Thyroid gland (tissue), 4 donors: Measurements from ENCODE around the gene ANTXR1. TPM values are rescaled to one million over a fixed set of nuclear protein-coding genes. Genes with fewer than 3 reads are reported as not detected.

Experiments used
- DNase-seq, 2 donors: peaks; one replicate each; pipeline ENCODE4 v3.0.0-alpha.2; 2019
- H3K27ac ChIP-seq, 3 donors: fragments of 200-600 bp; sonication (generic); 1 replicate in 2 of 3; 2 replicates in 1 of 3; pipeline ENCODE4 v1.5.1; 2016 to 2019; ENCODE audit warnings: mild to moderate bottlenecking in 1 of 3, moderate library complexity in 1 of 3
- H3K27me3 ChIP-seq: fragments of 200-600 bp; sonication (generic); one replicate; pipeline ENCODE4 v1.5.1; 2019
- H3K36me3 ChIP-seq, 2 donors: fragments of 200-600 bp; sonication (generic); one replicate each; pipeline ENCODE4 v1.5.1; 2016 to 2019
- H3K4me1 ChIP-seq, 2 donors: fragments of 200-600 bp; sonication (generic); one replicate each; pipeline ENCODE4 v1.5.1; 2017 to 2019
- H3K4me3 ChIP-seq, 3 donors: fragments of 200-600 bp; sonication (generic); replicated peaks in 1 of 3; 1 replicate in 2 of 3; 2 replicates in 1 of 3; pipeline ENCODE4 v1.5.1; 2016; ENCODE audit warnings: mild to moderate bottlenecking in 1 of 3
- H3K9me3 ChIP-seq: fragments of 200-600 bp; sonication (generic); one replicate; pipeline ENCODE4 v1.5.1; 2017
- CTCF ChIP-seq, 6 experiments: fragments of 200-600 bp in 3 of 6; fragments of 450-650 bp in 3 of 6; sonication (generic) in 3 of 6; IDR thresholded peaks; one replicate each; pipeline ENCODE4 v1.5.1; 2016 to 2019; ENCODE audit warnings: antibody characterized with exemption in 6 of 6, mild to moderate bottlenecking in 2 of 6, inconsistent platforms in 1 of 6, moderate library complexity in 1 of 6
- POLR2A ChIP-seq, 2 donors: fragments of 450-650 bp; IDR thresholded peaks; one replicate each; pipeline ENCODE4 v1.6.1; 2017; ENCODE audit warnings: antibody characterized with exemption in 2 of 2, mild to moderate bottlenecking in 2 of 2, moderate library complexity in 1 of 2
- WGBS, 2 donors: methylation state at CpG; one replicate each; pipeline ENCODE4 v1.1.5; 2017; 5-methylcytosine and 5-hydroxymethylcytosine counted together
- intact Hi-C: fragments of 100-400 bp; cut with DNase I; formaldehyde crosslinking; loops from one replicate; pipeline ENCODE4 v1.15.1; 2023
- total RNA-seq, 4 donors: library from RNA; depleted of rRNA; stranded (reverse); fragments of >200 nt; gene quantifications; one replicate each; pipeline ENCODE4 v1.2.3, GENCODE V29; 2016

Gene ANTXR1
- total RNA-seq, 4 donors from 2014 or later: 56.4 to 103 (median 79.3) TPM

GRCh38 chr2:69043736-69044400 lies 30.9 kb downstream of the ANTXR1 start:
- H3K27ac ChIP-seq: no peak overlapping the region
- H3K4me1 ChIP-seq: peaks cover 0 to 18% of the 10 kb centered on the region in 2 donors

GRCh38 chr2:69046221-69046662 lies 33.3 kb downstream of the ANTXR1 start:
- TF ChIP-seq POLR2A (IDR thresholded peaks at IDR 0.05) (no peak), CTCF (IDR thresholded peaks at IDR 0.05) (no peak)
- Histone ChIP-seq H3K27ac (no peak overlapping the region), H3K27me3 (no peaks in the 10 kb centered on the region), H3K4me1 (peaks cover 0 to 11% of the 10 kb centered on the region in 2 donors), H3K36me3 (no peaks in the 10 kb centered on the region), H3K4me3 (no peak overlapping the region), H3K9me3 (no peaks in the 10 kb centered on the region)
- intact Hi-C loops: no loop called here
- DNase-seq: no peak
- 44 to 57% methylated on average over 1 of the region's 1 CpG for WGBS, 2 donors

More at GRCh38 chr2:69043736-69044400, 30.9 kb downstream of the ANTXR1 start:
- TF ChIP-seq POLR2A (IDR thresholded peaks at IDR 0.05): no peak
- TF ChIP-seq CTCF (IDR thresholded peaks at IDR 0.05): no peak
- intact Hi-C loops: no loop called here
- DNase-seq: peak; percentile 12 to 30
- 75 to 80% methylated on average over 9 of the region's 9 CpGs for WGBS, 2 donors
- Histone ChIP-seq H3K9me3 (no peaks in the 10 kb centered on the region), H3K36me3 (no peaks in the 10 kb centered on the region), H3K27me3 (no peaks in the 10 kb centered on the region), H3K4me3 (no peak overlapping the region)

DNA sequence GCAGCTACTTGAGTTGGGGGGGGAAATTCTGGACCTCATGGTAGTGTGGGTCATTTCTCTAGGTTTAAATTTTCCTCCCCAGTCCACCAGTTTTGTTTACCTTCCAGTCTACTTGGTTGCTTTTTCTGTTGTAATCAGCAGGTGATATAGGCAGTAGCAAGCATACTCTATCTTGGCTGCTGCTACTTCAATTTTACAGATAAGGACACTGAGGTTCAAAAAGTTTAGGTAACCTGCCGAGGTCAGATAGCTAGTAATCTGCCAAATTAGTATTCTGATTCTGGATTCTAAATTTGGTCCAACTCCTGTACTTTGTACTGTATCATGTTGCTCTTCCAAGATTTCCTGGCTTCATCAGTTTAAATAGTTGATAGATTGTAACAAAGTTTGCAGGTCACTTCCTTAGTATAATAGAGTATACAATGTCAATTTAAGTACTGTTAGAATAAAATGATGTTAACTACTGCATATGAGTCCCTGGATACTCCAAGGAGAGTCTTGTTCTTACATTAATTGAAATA lies 34.7 kb downstream of the ANTXR1 start:
- 76 to 77% methylated on average over 1 of the region's 1 CpG for WGBS, 2 donors
- Histone ChIP-seq H3K4me1 (peaks cover 0 to 8% of the 10 kb centered on the region in 2 donors), H3K4me3 (no peak overlapping the region), H3K9me3 (no peaks in the 10 kb centered on the region), H3K27ac (no peak overlapping the region), H3K27me3 (no peaks in the 10 kb centered on the region), H3K36me3 (no peaks in the 10 kb centered on the region)
- TF ChIP-seq CTCF (IDR thresholded peaks at IDR 0.05) (no peak), POLR2A (IDR thresholded peaks at IDR 0.05) (no peak)
- DNase-seq: no peak
- intact Hi-C loops: no loop called here

GRCh38 chr2:69050802-69051201 lies 37.8 kb downstream of the ANTXR1 start:
- H3K27me3 ChIP-seq: no peaks in the 10 kb centered on the region
- TF ChIP-seq CTCF (IDR thresholded peaks at IDR 0.05): no peak
- TF ChIP-seq POLR2A (IDR thresholded peaks at IDR 0.05): no peak
- no peak overlapping the region for H3K27ac ChIP-seq
- no peaks in the 10 kb centered on the region for H3K36me3 ChIP-seq
- no peak overlapping the region for H3K4me3 ChIP-seq
- no peak for DNase-seq
- WGBS, 2 donors: 93 to 96% methylated on average over 4 of the region's 4 CpGs
- no peaks in the 10 kb centered on the region for H3K9me3 ChIP-seq
- intact Hi-C loops: no loop called here
- H3K4me1 ChIP-seq: peaks cover 0 to 5% of the 10 kb centered on the region in 2 donors

GRCh38 chr2:69053416-69053965 lies 40.5 kb downstream of the ANTXR1 start:
- Histone ChIP-seq H3K4me1 (peaks cover 0 to 18% of the 10 kb centered on the region in 2 donors), H3K9me3 (no peaks in the 10 kb centered on the region), H3K4me3 (no peak overlapping the region), H3K36me3 (no peaks in the 10 kb centered on the region), H3K27me3 (no peaks in the 10 kb centered on the region), H3K27ac (no peak overlapping the region)
- TF ChIP-seq CTCF (IDR thresholded peaks at IDR 0.05) (no peak), POLR2A (IDR thresholded peaks at IDR 0.05) (no peak)
- no peak for DNase-seq
- WGBS, 2 donors: 83 to 87% methylated on average over 2 of the region's 2 CpGs
- intact Hi-C loops: no loop called here
